B cell (primary cell): ENCODE results near the gene ZBTB34. TPM values are rescaled to one million over a fixed set of nuclear protein-coding genes. Genes with fewer than 3 reads are reported as not detected.

Experiments used
- ATAC-seq: fragments of 200-7000 bp; cut with Tn5 transposase; one replicate; pipeline ENCODE4 v1.10.0; 2021; ENCODE audit warnings: low read depth, mild to moderate bottlenecking, moderate number of reproducible peaks, moderate library complexity
- CTCF ChIA-PET: fragments of 350-600 bp; sonication (Branson Sonifier 250); formaldehyde crosslinking; loops from one replicate; lab custom pipeline; 2021; ENCODE audit warnings: antibody characterized with exemption, inconsistent platforms; lab: Charles Lee
- POLR2A ChIA-PET: fragments of 350-600 bp; sonication (Branson Sonifier 250); formaldehyde crosslinking; loops from one replicate; lab custom pipeline; 2021; ENCODE audit warnings: antibody characterized with exemption; lab: Charles Lee
- DNase-seq: peaks from one replicate; pipeline ENCODE4 v3.0.0; 2013
- H2AFZ ChIP-seq: 2 replicates; pipeline ENCODE4 v1.6.1; 2012; ENCODE audit warnings: mild to moderate bottlenecking, low read depth, low read length; ENCODE audit not compliant: insufficient read depth, poor library complexity, severe bottlenecking
- H3K27ac ChIP-seq, 2 donors: 1 replicate in 1 of 2; 2 replicates in 1 of 2; pipeline ENCODE4 v1.5.1; 2012 to 2013; ENCODE audit warnings: low read length in 2 of 2, mild to moderate bottlenecking in 2 of 2, moderate library complexity in 1 of 2
- H3K27me3 ChIP-seq, 4 experiments: fragments of 200-600 bp in 1 of 4; sonication (generic) in 1 of 4; replicated peaks in 1 of 4; 1 replicate in 2 of 4; 2 replicates in 2 of 4; pipeline versions ENCODE4 v1.6.1 to v1.7.0; 2013 to 2016; ENCODE audit warnings: low read length in 3 of 4, mild to moderate bottlenecking in 2 of 4, mixed read lengths in 1 of 4, moderate library complexity in 1 of 4; ENCODE audit not compliant: insufficient read depth in 4 of 4, control insufficient read depth in 3 of 4; ENCODE audit errors: control extremely low read depth in 1 of 4
- H3K36me3 ChIP-seq, 2 experiments: replicated peaks in 1 of 2; 1 replicate in 1 of 2; 2 replicates in 1 of 2; pipeline versions ENCODE4 v1.6.1 to v1.7.1; 2013; ENCODE audit warnings: low read length in 1 of 2; ENCODE audit not compliant: insufficient read depth in 2 of 2, control insufficient read depth in 1 of 2; ENCODE audit errors: control extremely low read depth in 1 of 2, extremely low read depth in 1 of 2
- H3K4me1 ChIP-seq, 2 donors: fragments of 200-600 bp in 1 of 2; sonication (generic) in 1 of 2; 1 replicate in 1 of 2; 2 replicates in 1 of 2; pipeline versions ENCODE4 v1.5.1 to v1.6.1; 2013 to 2017; ENCODE audit warnings: low read length in 2 of 2; ENCODE audit not compliant: control insufficient read depth in 2 of 2, insufficient read depth in 2 of 2
- H3K4me2 ChIP-seq: replicated peaks from 2 replicates; pipeline ENCODE3; 2012; ENCODE audit warnings: mild to moderate bottlenecking, low read depth, low read length; ENCODE audit not compliant: poor library complexity, severe bottlenecking
- H3K4me3 ChIP-seq, 5 experiments: fragments of 200-600 bp in 1 of 5; sonication (generic) in 1 of 5; 1 replicate in 3 of 5; 2 replicates in 2 of 5; pipeline versions ENCODE4 v1.5.1 to v1.7.0; 2011 to 2016; ENCODE audit warnings: low read length in 4 of 5, mild to moderate bottlenecking in 4 of 5, low read depth in 2 of 5, control low read depth in 1 of 5, moderate library complexity in 1 of 5; ENCODE audit not compliant: insufficient read depth in 1 of 5; ENCODE audit errors: control extremely low read depth in 1 of 5, extremely low read depth in 1 of 5
- H3K79me2 ChIP-seq: fragments of 200-600 bp; sonication (generic); one replicate; pipeline ENCODE4 v1.6.0; 2016; ENCODE audit warnings: low read length; ENCODE audit not compliant: control insufficient read depth, insufficient read depth
- H3K9ac ChIP-seq: fragments of 200-600 bp; sonication (generic); 2 replicates; pipeline ENCODE4 v1.6.1; 2017; ENCODE audit warnings: mild to moderate bottlenecking, low read length, moderate library complexity
- H3K9me3 ChIP-seq, 3 donors: one replicate each; pipeline versions ENCODE4 v1.6.1 to v1.7.1; 2013; ENCODE audit warnings: low read length in 2 of 3; ENCODE audit not compliant: control insufficient read depth in 2 of 3, insufficient read depth in 1 of 3; ENCODE audit errors: control extremely low read depth in 1 of 3
- H4K20me1 ChIP-seq: 2 replicates; pipeline ENCODE4 v1.6.0; 2012; ENCODE audit warnings: mild to moderate bottlenecking, low read length; ENCODE audit not compliant: insufficient read depth, control insufficient read depth, poor library complexity, severe bottlenecking
- H3K27ac Mint-ChIP-seq: one replicate; pipeline ENCODE4 v1.8.0; 2021; ENCODE audit warnings: mixed read lengths
- H3K27me3 Mint-ChIP-seq: one replicate; pipeline ENCODE4 v1.8.0; 2021; ENCODE audit warnings: mixed read lengths
- H3K4me1 Mint-ChIP-seq: one replicate; pipeline ENCODE4 v1.8.0; 2021; ENCODE audit warnings: mixed read lengths
- H3K4me3 Mint-ChIP-seq: one replicate; pipeline ENCODE4 v1.8.0; 2021; ENCODE audit warnings: mixed read lengths
- H3K9me3 Mint-ChIP-seq: one replicate; pipeline ENCODE4 v1.8.0; 2022; ENCODE audit warnings: mixed read lengths; ENCODE audit not compliant: insufficient read depth
- EZH2 ChIP-seq: IDR thresholded peaks from 2 replicates; pipeline ENCODE4 v1.6.1; 2012; ENCODE audit warnings: borderline replicate concordance, low read depth, mild to moderate bottlenecking, moderate library complexity, low read length; ENCODE audit not compliant: insufficient read depth, poor library complexity, severe bottlenecking
- WGBS: methylation state at CpG from one replicate; pipeline ENCODE4 v1.1.5; 2013; ENCODE audit warnings: missing lambda C conversion rate; ENCODE audit not compliant: insufficient coverage; 5-methylcytosine and 5-hydroxymethylcytosine counted together
- intact Hi-C: fragments of 100-400 bp; cut with micrococcal nuclease; formaldehyde crosslinking; loops from one replicate; pipeline ENCODE4 v1.10.0; 2022
- polyA plus RNA-seq: library from polyadenylated mRNA; depleted of rRNA; stranded (reverse); fragments of >200 nt; gene quantifications from 2 replicates; pipeline ENCODE4 v1.2.3, GENCODE V29; 2012
- total RNA-seq, 2 donors: library from RNA; stranded (reverse); fragments of 120-200 nt in 1 of 2; gene quantifications; 1 replicate in 1 of 2; 2 replicates in 1 of 2; pipeline versions ENCODE4 v1.2.3 to v1.2.4, GENCODE V29; 2013 to 2022
- TF ChIP-seq, protein P1 (sequence below): fragments of 200-600 bp; IDR thresholded peaks from one replicate; pipeline ENCODE4 v1.8.0; 2022; ENCODE audit warnings: antibody characterized with exemption, mild to moderate bottlenecking

Gene ZBTB34
- total and polyA plus RNA-seq, 2 donors (not counting 1 experiment from before 2014, with no cell fraction given): 3.8 to 12.1 TPM

DNA sequence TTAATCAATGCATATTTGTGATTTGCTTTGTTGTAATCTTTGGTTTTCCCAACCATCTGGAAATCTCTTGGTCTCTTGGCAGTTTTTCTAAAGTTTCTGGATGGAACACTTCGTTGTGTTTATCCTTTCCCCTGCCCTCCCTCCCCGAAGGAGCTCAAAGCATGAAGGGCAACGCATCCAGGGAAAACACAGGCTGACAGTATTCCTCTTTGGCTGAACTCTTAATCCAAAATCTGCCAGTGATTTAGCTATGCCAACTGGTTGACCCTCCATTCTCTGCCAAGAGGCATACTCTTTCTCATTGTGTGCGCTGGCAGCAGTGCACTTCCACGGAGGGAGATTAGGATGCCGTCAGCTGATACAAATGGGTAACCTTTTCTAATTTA, 20.5 kb downstream of the ZBTB34 start:
- Histone ChIP-seq H3K4me3 (no peak overlapping the region), H3K79me2 (peaks cover 24% of the 10 kb centered on the region), H3K9me3 (no peaks in the 10 kb centered on the region), H3K27ac (no peak overlapping the region), H3K27me3 (no peaks in the 10 kb centered on the region), H2AFZ (no peak overlapping the region), H3K4me1 (no peaks in the 10 kb centered on the region), H4K20me1 (peaks cover 15% of the 10 kb centered on the region), H3K4me2 (no peak overlapping the region), H3K36me3 (peaks cover 5 to 46% of the 10 kb centered on the region in 2 experiments), H3K9ac (no peak overlapping the region)
- no peak for DNase-seq
- H3K4me1 Mint-ChIP-seq: peaks cover 10% of the 10 kb centered on the region
- H3K4me3 Mint-ChIP-seq: no peak overlapping the region
- no peak for ATAC-seq
- TF ChIP-seq, protein P1, sequence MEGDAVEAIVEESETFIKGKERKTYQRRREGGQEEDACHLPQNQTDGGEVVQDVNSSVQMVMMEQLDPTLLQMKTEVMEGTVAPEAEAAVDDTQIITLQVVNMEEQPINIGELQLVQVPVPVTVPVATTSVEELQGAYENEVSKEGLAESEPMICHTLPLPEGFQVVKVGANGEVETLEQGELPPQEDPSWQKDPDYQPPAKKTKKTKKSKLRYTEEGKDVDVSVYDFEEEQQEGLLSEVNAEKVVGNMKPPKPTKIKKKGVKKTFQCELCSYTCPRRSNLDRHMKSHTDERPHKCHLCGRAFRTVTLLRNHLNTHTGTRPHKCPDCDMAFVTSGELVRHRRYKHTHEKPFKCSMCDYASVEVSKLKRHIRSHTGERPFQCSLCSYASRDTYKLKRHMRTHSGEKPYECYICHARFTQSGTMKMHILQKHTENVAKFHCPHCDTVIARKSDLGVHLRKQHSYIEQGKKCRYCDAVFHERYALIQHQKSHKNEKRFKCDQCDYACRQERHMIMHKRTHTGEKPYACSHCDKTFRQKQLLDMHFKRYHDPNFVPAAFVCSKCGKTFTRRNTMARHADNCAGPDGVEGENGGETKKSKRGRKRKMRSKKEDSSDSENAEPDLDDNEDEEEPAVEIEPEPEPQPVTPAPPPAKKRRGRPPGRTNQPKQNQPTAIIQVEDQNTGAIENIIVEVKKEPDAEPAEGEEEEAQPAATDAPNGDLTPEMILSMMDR: no peak
- TF ChIP-seq EZH2: no peak
- no peaks in the 10 kb centered on the region for H3K27me3 Mint-ChIP-seq
- intact Hi-C loops: no loop called here
- ChIA-PET CTCF (no interaction called here), POLR2A (no interaction called here)
- WGBS: 100% methylated on average over 3 of the region's 6 CpGs
- no peak overlapping the region for H3K27ac Mint-ChIP-seq
- H3K9me3 Mint-ChIP-seq: no peaks in the 10 kb centered on the region

DNA sequence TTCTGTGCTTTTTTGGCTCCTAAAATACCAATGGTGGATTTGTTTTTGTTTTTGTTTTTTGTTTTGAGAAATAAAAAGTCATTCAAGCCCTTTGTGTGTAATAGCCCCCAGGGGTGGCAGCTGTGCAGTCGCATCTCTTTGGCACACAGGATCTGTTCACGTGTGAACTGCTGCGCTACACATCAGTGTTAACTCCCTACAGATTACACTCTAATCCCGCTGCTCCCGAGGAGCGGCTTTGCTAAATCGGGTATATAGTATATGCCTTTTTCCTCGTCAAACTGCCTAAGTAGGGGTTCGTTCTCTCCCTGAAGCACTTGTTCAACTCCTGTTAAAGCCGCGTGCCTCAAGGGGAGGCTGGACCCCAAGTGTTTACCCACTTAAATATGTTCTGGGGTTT, 22.3 kb downstream of the ZBTB34 start:
- Mint-ChIP-seq H3K4me3 (no peak overlapping the region), H3K27me3 (no peaks in the 10 kb centered on the region), H3K4me1 (no peaks in the 10 kb centered on the region), H3K9me3 (no peaks in the 10 kb centered on the region), H3K27ac (no peak overlapping the region)
- Histone ChIP-seq H3K9ac (no peak overlapping the region), H3K9me3 (no peaks in the 10 kb centered on the region), H3K36me3 (peaks cover 5 to 48% of the 10 kb centered on the region in 2 experiments), H3K27ac (no peak overlapping the region), H2AFZ (no peak overlapping the region), H3K27me3 (no peaks in the 10 kb centered on the region), H3K4me1 (no peaks in the 10 kb centered on the region), H4K20me1 (peaks cover 7% of the 10 kb centered on the region), H3K4me3 (no peak overlapping the region), H3K4me2 (no peak overlapping the region), H3K79me2 (peaks cover 17% of the 10 kb centered on the region)
- WGBS: 96% methylated on average over 4 of the region's 11 CpGs
- DNase-seq (no peak), ATAC-seq (no peak)
- CTCF ChIA-PET: no interaction called here
- intact Hi-C loops: no loop called here
- POLR2A ChIA-PET: no interaction called here
- TF ChIP-seq EZH2: no peak
- TF ChIP-seq, protein P1: no peak
